ENCODE measurements around the gene PRRT1B. TPM values are rescaled to one million over a fixed set of nuclear protein-coding genes. Genes with fewer than 3 reads are reported as not detected.

PRRT1B gene
- total and polyA plus RNA-seq, 2 donors from 2014 or later, result 1.0 TPM; not detected in 1

- FAIRE-seq (no peak), DNase-seq (no peak)
- Histone ChIP-seq H3K4me3 (ENCODE audit: low read length in 3 of 3) (no peak overlapping the region), H3K9ac (ENCODE audit: low read length in 3 of 3) (no peak overlapping the region), H3K4me1 (ENCODE audit: control insufficient read depth in 2 of 3, insufficient read depth in 2 of 3, low read depth in 1 of 3, low read length in 3 of 3) (no peaks in the 10 kb centered on the region), H3K27me3 (ENCODE audit: control insufficient read depth, insufficient read depth, low read length) (no peaks in the 10 kb centered on the region), H3K9me3 (ENCODE audit: control insufficient read depth in 2 of 3, insufficient read depth in 1 of 3, low read length in 3 of 3) (no peaks in the 10 kb centered on the region), H3K27ac (ENCODE audit: low read depth in 2 of 2, low read length in 2 of 2) (no peak overlapping the region), H3K36me3 (ENCODE audit: control insufficient read depth in 2 of 3, insufficient read depth in 3 of 3, low read length in 3 of 3) (peaks cover 7 to 55% (median 43%) of the 10 kb centered on the region in 3 donors)
- TF ChIP-seq CTCF (IDR thresholded peaks at IDR 0.05; ENCODE audit: borderline replicate concordance, extremely low read depth, insufficient read depth), result no peak
- intact Hi-C loops (cut with DNase I), result no loop called here
These were observed 29.2 kb upstream of the PRRT1B start for GRCh38 chr9:131516100-131516499.

GRCh38 chr9:131516930-131517329 is 28.4 kb upstream of the PRRT1B start:
- H3K4me1 ChIP-seq (ENCODE audit: control insufficient read depth in 2 of 3, insufficient read depth in 2 of 3, low read depth in 1 of 3, low read length in 3 of 3), result no peaks in the 10 kb centered on the region
- intact Hi-C loops (cut with DNase I), result no loop called here
- H3K36me3 ChIP-seq (ENCODE audit: control insufficient read depth in 2 of 3, insufficient read depth in 3 of 3, low read length in 3 of 3), result peaks cover 7 to 56% (median 46%) of the 10 kb centered on the region in 3 donors
- no peak for TF ChIP-seq CTCF (IDR thresholded peaks at IDR 0.05; ENCODE audit: borderline replicate concordance, extremely low read depth, insufficient read depth)
- no peaks in the 10 kb centered on the region for H3K9me3 ChIP-seq (ENCODE audit: control insufficient read depth in 2 of 3, insufficient read depth in 1 of 3, low read length in 3 of 3)
- no peak for DNase-seq
- no peak overlapping the region for H3K9ac ChIP-seq (ENCODE audit: low read length in 3 of 3)
- H3K27ac ChIP-seq (ENCODE audit: low read depth in 2 of 2, low read length in 2 of 2), result no peak overlapping the region
- FAIRE-seq, result no peak
- H3K4me3 ChIP-seq (ENCODE audit: low read length in 3 of 3), result no peak overlapping the region
- no peaks in the 10 kb centered on the region for H3K27me3 ChIP-seq (ENCODE audit: control insufficient read depth, insufficient read depth, low read length)

- intact Hi-C loops (cut with DNase I), result no loop called here
- no peak for TF ChIP-seq CTCF (IDR thresholded peaks at IDR 0.05; ENCODE audit: borderline replicate concordance, extremely low read depth, insufficient read depth)
- Histone ChIP-seq H3K4me1 (ENCODE audit: control insufficient read depth in 2 of 3, insufficient read depth in 2 of 3, low read depth in 1 of 3, low read length in 3 of 3) (no peaks in the 10 kb centered on the region), H3K27me3 (ENCODE audit: control insufficient read depth, insufficient read depth, low read length) (no peaks in the 10 kb centered on the region), H3K36me3 (ENCODE audit: control insufficient read depth in 2 of 3, insufficient read depth in 3 of 3, low read length in 3 of 3) (peaks cover 7 to 58% (median 42%) of the 10 kb centered on the region in 3 donors), H3K27ac (ENCODE audit: low read depth in 2 of 2, low read length in 2 of 2) (no peak overlapping the region), H3K9me3 (ENCODE audit: control insufficient read depth in 2 of 3, insufficient read depth in 1 of 3, low read length in 3 of 3) (no peaks in the 10 kb centered on the region), H3K9ac (ENCODE audit: low read length in 3 of 3) (no peak overlapping the region), H3K4me3 (ENCODE audit: low read length in 3 of 3) (no peak overlapping the region)
- DNase-seq, result no peak
- no peak for FAIRE-seq
These were observed 27.5 kb upstream of the PRRT1B start for GRCh38 chr9:131517761-131518190.

GRCh38 chr9:131518553-131518952 is 26.8 kb upstream of the PRRT1B start:
- Histone ChIP-seq H3K4me1 (ENCODE audit: control insufficient read depth in 2 of 3, insufficient read depth in 2 of 3, low read depth in 1 of 3, low read length in 3 of 3) (no peaks in the 10 kb centered on the region), H3K4me3 (ENCODE audit: low read length in 3 of 3) (no peak overlapping the region), H3K27ac (ENCODE audit: low read depth in 2 of 2, low read length in 2 of 2) (no peak overlapping the region), H3K9me3 (ENCODE audit: control insufficient read depth in 2 of 3, insufficient read depth in 1 of 3, low read length in 3 of 3) (no peaks in the 10 kb centered on the region), H3K27me3 (ENCODE audit: control insufficient read depth, insufficient read depth, low read length) (no peaks in the 10 kb centered on the region), H3K9ac (ENCODE audit: low read length in 3 of 3) (no peak overlapping the region), H3K36me3 (ENCODE audit: control insufficient read depth in 2 of 3, insufficient read depth in 3 of 3, low read length in 3 of 3) (peaks cover 7 to 62% (median 36%) of the 10 kb centered on the region in 3 donors)
- FAIRE-seq, result no peak
- no peak for DNase-seq
- intact Hi-C loops (cut with DNase I), result no loop called here
- no peak for TF ChIP-seq CTCF (IDR thresholded peaks at IDR 0.05; ENCODE audit: borderline replicate concordance, extremely low read depth, insufficient read depth)

Measured in kidney (tissue), 14 donors.